H9 (cell line): ENCODE measurements around the gene HLTF. TPM values are rescaled to one million over a fixed set of nuclear protein-coding genes. Genes with fewer than 3 reads are reported as not detected.

ENCODE experiments used
- DNase-seq: peaks from one replicate; pipeline ENCODE4 v3.0.0-alpha.2; 2017
- H2AFZ ChIP-seq: one replicate; pipeline ENCODE4 v1.6.1; 2013; ENCODE audit warnings: mild to moderate bottlenecking, low read length, control low read depth, moderate library complexity
- H2AK5ac ChIP-seq: 2 replicates; pipeline ENCODE4 v1.6.1; 2013; ENCODE audit warnings: low read length, control low read depth, mixed read lengths; ENCODE audit not compliant: insufficient read length
- H2BK120ac ChIP-seq: one replicate; pipeline ENCODE4 v1.6.1; 2013; ENCODE audit warnings: low read depth, mild to moderate bottlenecking, low read length, control low read depth, inconsistent platforms; ENCODE audit not compliant: poor library complexity, severe bottlenecking
- H2BK12ac ChIP-seq: 2 replicates; pipeline ENCODE4 v1.6.1; 2013; ENCODE audit warnings: low read length, control low read depth, mixed read lengths, low read depth; ENCODE audit not compliant: insufficient read length
- H2BK15ac ChIP-seq: 2 replicates; pipeline ENCODE4 v1.6.1; 2013; ENCODE audit warnings: low read depth, low read length, control low read depth
- H2BK20ac ChIP-seq: one replicate; pipeline ENCODE4 v1.6.1; 2013; ENCODE audit warnings: low read depth, mild to moderate bottlenecking, low read length, control low read depth, inconsistent platforms; ENCODE audit not compliant: poor library complexity, severe bottlenecking
- H2BK5ac ChIP-seq: 2 replicates; pipeline ENCODE4 v1.6.1; 2013; ENCODE audit warnings: low read length, control low read depth, mixed read lengths; ENCODE audit not compliant: insufficient read length
- H3K14ac ChIP-seq: 2 replicates; pipeline ENCODE4 v1.6.1; 2013; ENCODE audit warnings: low read length, control low read depth; ENCODE audit not compliant: insufficient read depth
- H3K18ac ChIP-seq: 2 replicates; pipeline ENCODE4 v1.6.1; 2013; ENCODE audit warnings: low read depth, mild to moderate bottlenecking, mixed read lengths, low read length, control low read depth; ENCODE audit not compliant: insufficient read length
- H3K23ac ChIP-seq: 2 replicates; pipeline ENCODE4 v1.6.1; 2013; ENCODE audit warnings: low read length, control low read depth, mixed read lengths, low read depth; ENCODE audit not compliant: insufficient read length
- H3K23me2 ChIP-seq: 2 replicates; pipeline ENCODE4 v1.6.1; 2013; ENCODE audit warnings: low read depth, mild to moderate bottlenecking, mixed read lengths, low read length, control low read depth; ENCODE audit not compliant: insufficient read length, poor library complexity, severe bottlenecking
- H3K27ac ChIP-seq: 2 replicates; pipeline ENCODE4 v1.5.1; 2013; ENCODE audit warnings: low read length, control low read depth, mixed read lengths, low read depth; ENCODE audit not compliant: insufficient read length
- H3K27me3 ChIP-seq: 2 replicates; pipeline ENCODE4 v1.6.1; 2013; ENCODE audit warnings: low read length, control low read depth, inconsistent platforms; ENCODE audit not compliant: insufficient read depth
- H3K4ac ChIP-seq: 2 replicates; pipeline ENCODE4 v1.6.1; 2013; ENCODE audit warnings: low read depth, mild to moderate bottlenecking, control low read depth, inconsistent platforms, low read length, moderate library complexity
- H3K4me1 ChIP-seq: 2 replicates; pipeline ENCODE4 v1.6.1; 2013; ENCODE audit warnings: low read length, control low read depth, inconsistent platforms; ENCODE audit not compliant: insufficient read depth
- H3K4me2 ChIP-seq: 2 replicates; pipeline ENCODE4 v1.6.1; 2013; ENCODE audit warnings: low read length, control low read depth, mixed read lengths; ENCODE audit not compliant: insufficient read length, insufficient read depth
- H3K56ac ChIP-seq: 2 replicates; pipeline ENCODE4 v1.6.1; 2013; ENCODE audit warnings: low read depth, mild to moderate bottlenecking, mixed read lengths, low read length, control low read depth; ENCODE audit not compliant: insufficient read length
- H3K79me1 ChIP-seq: 2 replicates; pipeline ENCODE4 v1.6.1; 2013; ENCODE audit warnings: low read depth, mild to moderate bottlenecking, moderate library complexity, low read length, control low read depth, inconsistent platforms; ENCODE audit not compliant: insufficient read depth, poor library complexity, severe bottlenecking
- H3K79me2 ChIP-seq: 2 replicates; pipeline ENCODE4 v1.6.1; 2013; ENCODE audit warnings: low read length, control low read depth, inconsistent platforms; ENCODE audit not compliant: insufficient read depth
- H3K9ac ChIP-seq: 2 replicates; pipeline ENCODE4 v1.6.1; 2013; ENCODE audit warnings: low read length, control low read depth, mixed read lengths; ENCODE audit not compliant: insufficient read length; ENCODE audit errors: extremely low read depth
- H3K9me3 ChIP-seq: one replicate; pipeline ENCODE4 v1.6.1; 2013; ENCODE audit warnings: low read depth, low read length, inconsistent platforms; ENCODE audit not compliant: control insufficient read depth
- H3T11ph ChIP-seq: one replicate; pipeline ENCODE4 v1.6.1; 2013; ENCODE audit warnings: mild to moderate bottlenecking, low read length, control low read depth, inconsistent platforms
- H4K20me1 ChIP-seq: one replicate; pipeline ENCODE4 v1.6.1; 2013; ENCODE audit not compliant: control insufficient read depth, insufficient read length, insufficient read depth
- H4K5ac ChIP-seq: 2 replicates; pipeline ENCODE4 v1.6.1; 2013; ENCODE audit warnings: low read depth, mild to moderate bottlenecking, mixed read lengths, low read length, control low read depth; ENCODE audit not compliant: insufficient read length
- H4K8ac ChIP-seq: replicated peaks from 2 replicates; pipeline ENCODE4 v1.6.1; 2013; ENCODE audit warnings: low read length, control low read depth, mixed read lengths, low read depth; ENCODE audit not compliant: insufficient read length
- H4K91ac ChIP-seq: 2 replicates; pipeline ENCODE4 v1.6.1; 2013; ENCODE audit warnings: low read depth, mild to moderate bottlenecking, moderate library complexity, mixed read lengths, low read length, control low read depth; ENCODE audit not compliant: insufficient read length
- H3K27ac Mint-ChIP-seq, 3 experiments: 2 replicates in 2 of 3; 3 replicates in 1 of 3; pipeline ENCODE4 v1.8.0; 2020 to 2021; ENCODE audit warnings: mixed read lengths in 3 of 3, mild to moderate bottlenecking in 1 of 3, moderate library complexity in 1 of 3
- H3K27me3 Mint-ChIP-seq: 2 replicates; pipeline ENCODE4 v1.8.0; 2021; ENCODE audit warnings: low read depth, mild to moderate bottlenecking, moderate library complexity, mixed read lengths
- H3K36me3 Mint-ChIP-seq, 3 experiments: 2 replicates in 2 of 3; 3 replicates in 1 of 3; pipeline ENCODE4 v1.8.0; 2020 to 2021; ENCODE audit warnings: low read depth in 3 of 3, mixed read lengths in 3 of 3; ENCODE audit not compliant: insufficient read depth in 1 of 3
- H3K4me1 Mint-ChIP-seq, 2 experiments: 2 replicates each; pipeline ENCODE4 v1.8.0; 2020; ENCODE audit warnings: mixed read lengths in 2 of 2
- H3K4me3 Mint-ChIP-seq, 2 experiments: 2 replicates in 1 of 2; 3 replicates in 1 of 2; pipeline ENCODE4 v1.8.0; 2020 to 2021; ENCODE audit warnings: mild to moderate bottlenecking in 2 of 2, mixed read lengths in 2 of 2, moderate library complexity in 1 of 2
- H3K9me3 Mint-ChIP-seq, 2 experiments: 2 replicates in 1 of 2; 3 replicates in 1 of 2; pipeline ENCODE4 v1.8.0; 2020; ENCODE audit warnings: mild to moderate bottlenecking in 2 of 2, mixed read lengths in 2 of 2, moderate library complexity in 1 of 2
- WGBS: extraction: QIAGEN DNeasy Blood & Tissue Kit; methylation state at CpG from one replicate; pipeline ENCODE4 v1.1.7; 2013; ENCODE audit warnings: missing lambda C conversion rate, low lambda C conversion rate, mixed read lengths; ENCODE audit not compliant: insufficient read length; ENCODE audit errors: extremely low coverage; 5-methylcytosine and 5-hydroxymethylcytosine counted together
- total RNA-seq: library from RNA; stranded (reverse); gene quantifications from 2 replicates; pipeline ENCODE4 v1.2.1, GENCODE V29; 2021
- TF ChIP-seq, protein P1 (sequence below): fragments of 200-600 bp; sonication (generic); conservative IDR thresholded peaks from 3 replicates; pipeline ENCODE4 v1.8.0; 2021; ENCODE audit warnings: antibody characterized with exemption, mild to moderate bottlenecking

HLTF gene
- total RNA-seq, 1 experiment from 2014 or later, result 41.5 TPM

DNA sequence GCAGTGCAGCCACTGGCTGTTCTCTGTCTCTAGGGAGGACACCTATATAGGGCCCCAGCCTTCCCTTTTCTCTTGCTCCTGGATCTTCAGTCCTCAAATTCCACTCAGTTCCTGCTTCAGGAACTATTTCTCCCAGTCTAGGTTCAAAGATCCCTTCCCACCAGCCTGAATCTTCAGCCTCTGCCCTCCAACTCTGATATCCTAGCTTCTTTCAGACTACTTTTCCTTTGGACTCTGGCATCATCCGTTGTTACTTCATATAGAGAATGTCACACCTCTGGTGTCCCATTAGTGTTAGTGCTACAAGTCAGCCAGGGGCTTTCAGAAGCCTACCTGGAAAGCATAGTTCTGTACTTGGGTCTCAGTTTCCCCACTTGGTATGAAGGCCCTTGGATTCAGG lies 33.1 kb upstream of the HLTF start:
- H3K9me3 ChIP-seq, result no peaks in the 10 kb centered on the region
- H4K5ac ChIP-seq, result no peak overlapping the region
- H2BK5ac ChIP-seq, result no peak overlapping the region
- no peak for DNase-seq
- no peak overlapping the region for H3K23ac ChIP-seq
- H2AK5ac ChIP-seq, result no peak overlapping the region
- Mint-ChIP-seq H3K4me3 (no peak overlapping the region), H3K4me1 (peaks cover 13 to 14% of the 10 kb centered on the region in 2 experiments), H3K9me3 (no peaks in the 10 kb centered on the region; a peak in 1 of 5 replicates), H3K27me3 (no peaks in the 10 kb centered on the region; the same call in 1 of the 2 replicates), H3K36me3 (peaks cover 0 to 5% (median 0%) of the 10 kb centered on the region in 3 experiments; a peak in 1 of 7 replicates), H3K27ac (no peak overlapping the region)
- H3T11ph ChIP-seq, result no peak overlapping the region
- H3K79me2 ChIP-seq, result no peaks in the 10 kb centered on the region
- H3K18ac ChIP-seq, result no peak overlapping the region
- no peak overlapping the region for H2AFZ ChIP-seq
- no peak overlapping the region for H3K9ac ChIP-seq
- WGBS, result no CpG with 5 or more reads among the region's 1 CpG
- H3K4ac ChIP-seq, result no peak overlapping the region
- no peak overlapping the region for H3K14ac ChIP-seq
- H2BK12ac ChIP-seq, result no peak overlapping the region
- no peaks in the 10 kb centered on the region for H3K27me3 ChIP-seq
- H2BK20ac ChIP-seq, result no peak overlapping the region
- no peak overlapping the region for H2BK120ac ChIP-seq
- no peak overlapping the region for H3K4me2 ChIP-seq
- H3K23me2 ChIP-seq, result no peaks in the 10 kb centered on the region
- TF ChIP-seq, protein P1, sequence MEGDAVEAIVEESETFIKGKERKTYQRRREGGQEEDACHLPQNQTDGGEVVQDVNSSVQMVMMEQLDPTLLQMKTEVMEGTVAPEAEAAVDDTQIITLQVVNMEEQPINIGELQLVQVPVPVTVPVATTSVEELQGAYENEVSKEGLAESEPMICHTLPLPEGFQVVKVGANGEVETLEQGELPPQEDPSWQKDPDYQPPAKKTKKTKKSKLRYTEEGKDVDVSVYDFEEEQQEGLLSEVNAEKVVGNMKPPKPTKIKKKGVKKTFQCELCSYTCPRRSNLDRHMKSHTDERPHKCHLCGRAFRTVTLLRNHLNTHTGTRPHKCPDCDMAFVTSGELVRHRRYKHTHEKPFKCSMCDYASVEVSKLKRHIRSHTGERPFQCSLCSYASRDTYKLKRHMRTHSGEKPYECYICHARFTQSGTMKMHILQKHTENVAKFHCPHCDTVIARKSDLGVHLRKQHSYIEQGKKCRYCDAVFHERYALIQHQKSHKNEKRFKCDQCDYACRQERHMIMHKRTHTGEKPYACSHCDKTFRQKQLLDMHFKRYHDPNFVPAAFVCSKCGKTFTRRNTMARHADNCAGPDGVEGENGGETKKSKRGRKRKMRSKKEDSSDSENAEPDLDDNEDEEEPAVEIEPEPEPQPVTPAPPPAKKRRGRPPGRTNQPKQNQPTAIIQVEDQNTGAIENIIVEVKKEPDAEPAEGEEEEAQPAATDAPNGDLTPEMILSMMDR, result no peak
- no peaks in the 10 kb centered on the region for H4K20me1 ChIP-seq
- H3K79me1 ChIP-seq, result no peaks in the 10 kb centered on the region
- no peak overlapping the region for H3K27ac ChIP-seq
- H3K4me1 ChIP-seq, result no peaks in the 10 kb centered on the region; the same call in 1 of the 2 replicates
- no peak overlapping the region for H2BK15ac ChIP-seq
- H3K56ac ChIP-seq, result no peak overlapping the region
- no peak overlapping the region for H4K91ac ChIP-seq
- no peak overlapping the region for H4K8ac ChIP-seq
